HPDE6-E6E7 (cell line): ENCODE data around the gene DOCK9.
"Not testable (repeated sequence)": the region's sequence is repeated elsewhere in the genome, so short reads cannot be mapped to it uniquely, and the experiment has no call there.

Experiments
- DNase-seq: peaks from one replicate; pipeline ENCODE4 v3.0.0; 2011; ENCODE audit warnings: missing footprints; ENCODE audit errors: extremely low spot score

The DOCK9 gene

GRCh38 chr13:98918771-98919170 lies 59.1 kb downstream of the DOCK9 start:
- DNase-seq = no peak

DNA sequence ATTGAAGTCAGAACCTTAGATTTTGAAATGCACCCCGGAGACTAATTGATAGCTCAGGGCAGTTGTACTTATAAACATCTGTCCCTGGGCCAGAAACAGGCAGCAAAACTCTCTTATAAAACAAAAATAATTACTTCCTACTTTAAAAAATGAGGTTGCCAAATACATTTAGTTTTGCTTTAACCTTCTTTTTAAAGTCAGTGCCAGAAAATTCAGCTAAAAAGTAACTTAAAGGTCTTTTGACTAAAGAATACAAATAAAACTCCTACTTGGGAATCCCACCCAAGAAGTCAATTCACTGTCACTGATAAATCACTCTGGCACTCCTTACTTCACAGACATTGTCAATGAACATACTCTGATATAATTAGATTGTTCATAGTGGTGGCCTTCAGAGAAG lies 60.7 kb downstream of the DOCK9 start:
- DNase-seq = no peak

DNA sequence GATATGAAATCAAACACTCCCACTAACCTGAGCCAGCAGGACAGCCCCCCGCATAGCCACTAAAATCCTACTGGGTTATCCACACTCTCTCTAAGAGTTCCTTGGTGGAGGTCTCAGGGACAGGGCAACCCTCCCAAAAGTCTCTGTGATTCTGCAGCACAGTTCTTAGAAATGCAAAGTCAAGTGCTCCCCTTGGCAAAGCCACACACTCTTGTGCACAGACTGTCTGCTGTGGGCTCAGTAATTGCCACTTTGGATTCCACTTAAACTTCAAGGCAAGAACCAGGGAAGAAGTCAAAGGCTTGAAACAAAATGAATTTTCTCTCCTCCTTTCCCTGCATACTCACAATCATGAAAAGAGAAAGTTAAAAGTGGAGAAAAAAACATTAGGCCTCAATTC lies 61.5 kb downstream of the DOCK9 start:
- DNase-seq = no peak

- DNase-seq = no peak
Measured at GRCh38 chr13:98915981-98916380, 61.9 kb downstream of the DOCK9 start.

DNA sequence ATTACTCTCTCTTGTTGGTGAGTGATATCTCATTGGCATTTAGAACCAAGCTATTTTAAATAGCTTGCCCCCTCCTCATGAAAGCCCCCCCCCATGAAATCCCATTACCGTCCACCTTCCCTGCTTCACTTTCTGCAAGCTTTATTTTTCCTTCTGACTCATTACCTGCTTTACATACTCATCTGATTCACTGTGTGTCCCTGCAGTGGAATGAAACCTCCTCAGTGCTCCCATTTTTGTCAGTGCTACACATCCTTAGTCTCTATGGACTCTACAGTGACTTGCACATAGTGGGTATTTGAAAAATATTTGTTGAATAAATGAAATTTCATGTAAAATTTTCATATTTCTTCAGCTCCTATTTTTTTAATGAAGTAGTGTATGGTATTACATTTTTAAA lies 62.3 kb downstream of the DOCK9 start:
- no peak for DNase-seq

GRCh38 chr13:98913741-98914140 lies 64.1 kb downstream of the DOCK9 start:
- no peak for DNase-seq

GRCh38 chr13:98912846-98913245 lies 65.0 kb downstream of the DOCK9 start:
- no peak for DNase-seq

GRCh38 chr13:98910501-98910951 lies 67.3 kb downstream of the DOCK9 start:
- peak; percentile 52 for DNase-seq

- peak; percentile 57 for DNase-seq
Measured at GRCh38 chr13:98909016-98909415, 68.8 kb downstream of the DOCK9 start.

GRCh38 chr13:98906746-98907502 lies 70.9 kb downstream of the DOCK9 start:
- DNase-seq = no peak

GRCh38 chr13:98905199-98905598 lies 72.7 kb downstream of the DOCK9 start:
- no peak for DNase-seq

- no peak for DNase-seq
Measured at GRCh38 chr13:98900442-98900841, 77.4 kb downstream of the DOCK9 start.

DNA sequence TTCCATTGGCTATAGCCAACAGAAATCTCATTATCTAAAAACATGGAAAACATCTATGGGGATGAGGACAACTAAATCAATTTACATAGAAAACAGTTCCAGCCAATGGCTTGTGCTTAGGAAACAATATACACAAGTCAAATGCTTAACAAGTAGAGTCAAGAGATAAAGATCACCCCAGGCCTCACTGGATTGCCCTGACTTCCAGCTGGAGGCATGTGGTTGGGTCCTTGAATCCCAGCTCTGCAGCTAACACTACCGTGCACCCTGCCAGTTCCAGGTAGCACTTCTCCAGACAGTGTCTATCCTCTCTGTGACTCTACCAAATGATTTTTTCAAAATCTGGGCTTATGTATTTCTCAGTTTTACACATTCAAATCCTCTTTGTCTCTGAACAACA lies 80.2 kb downstream of the DOCK9 start:
- no peak for DNase-seq

- DNase-seq = no peak
Measured at GRCh38 chr13:98896868-98897144, 81.1 kb downstream of the DOCK9 start.

GRCh38 chr13:98896083-98896867 lies 81.6 kb downstream of the DOCK9 start:
- no peak for DNase-seq

DNA sequence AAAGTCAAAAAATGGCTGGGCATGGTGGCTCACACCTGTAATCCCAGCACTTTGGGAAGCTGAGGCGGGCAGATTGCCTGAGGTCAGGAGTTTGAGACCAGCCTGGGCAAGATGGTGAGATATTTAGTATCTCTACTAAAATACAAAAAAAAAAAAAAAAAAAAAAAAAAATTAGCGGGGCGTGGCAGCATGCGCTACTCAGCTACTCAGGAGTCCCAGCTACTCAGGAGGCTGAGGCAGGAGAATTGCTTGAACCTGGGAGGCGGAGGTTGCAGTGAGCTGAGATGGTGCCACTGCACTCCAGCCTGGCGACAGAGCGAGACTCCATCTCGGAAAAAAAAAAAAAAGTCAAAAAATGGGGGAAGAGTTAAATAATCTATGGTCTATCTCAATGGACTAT lies 83.0 kb downstream of the DOCK9 start:
- not testable (repeated sequence) for DNase-seq

DNA sequence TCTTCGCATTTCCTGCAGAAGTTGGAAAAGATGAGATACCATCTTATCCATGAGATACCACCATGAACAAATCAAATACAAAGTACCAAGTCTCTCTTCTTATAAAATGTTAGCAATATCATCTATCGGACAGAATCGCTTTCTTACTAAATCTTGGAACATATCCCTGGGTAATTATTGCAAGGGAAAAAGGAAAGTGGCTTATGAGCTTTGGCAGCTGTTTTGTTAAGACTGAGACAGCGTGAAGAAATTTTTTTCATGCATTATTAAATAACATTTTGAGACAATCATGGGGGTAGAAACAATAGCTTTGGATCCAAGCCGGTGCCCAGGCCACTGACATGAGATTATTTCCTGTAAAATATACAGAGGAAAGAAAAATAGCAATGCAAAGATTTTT lies 84.5 kb downstream of the DOCK9 start:
- DNase-seq = no peak

- no peak for DNase-seq
Measured at GRCh38 chr13:98892821-98893220, 85.0 kb downstream of the DOCK9 start.

- no peak for DNase-seq
Measured at GRCh38 chr13:98892077-98892476, 85.8 kb downstream of the DOCK9 start.

DNA sequence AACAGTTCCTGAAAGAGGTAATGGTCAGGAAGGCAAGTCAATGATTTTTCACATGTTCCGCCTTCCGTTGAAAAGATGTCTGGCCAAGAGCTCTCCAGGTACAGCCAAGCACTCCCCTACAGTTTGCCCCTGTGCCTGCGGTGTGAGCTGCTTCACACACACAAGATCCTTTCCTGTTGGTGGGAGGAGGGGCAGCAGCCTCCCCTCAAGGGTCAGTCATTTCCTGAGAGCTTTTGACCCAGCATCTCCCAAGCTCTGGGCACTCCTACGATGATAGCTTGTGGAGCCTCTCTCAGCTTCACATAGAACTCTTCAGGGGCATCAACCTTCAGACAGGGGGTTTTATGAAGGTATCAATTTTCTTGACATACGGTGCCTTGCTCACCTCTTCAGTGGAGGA lies 86.9 kb downstream of the DOCK9 start:
- no peak for DNase-seq

GRCh38 chr13:98890186-98890585 lies 87.7 kb downstream of the DOCK9 start:
- DNase-seq = peak; percentile 73

DNA sequence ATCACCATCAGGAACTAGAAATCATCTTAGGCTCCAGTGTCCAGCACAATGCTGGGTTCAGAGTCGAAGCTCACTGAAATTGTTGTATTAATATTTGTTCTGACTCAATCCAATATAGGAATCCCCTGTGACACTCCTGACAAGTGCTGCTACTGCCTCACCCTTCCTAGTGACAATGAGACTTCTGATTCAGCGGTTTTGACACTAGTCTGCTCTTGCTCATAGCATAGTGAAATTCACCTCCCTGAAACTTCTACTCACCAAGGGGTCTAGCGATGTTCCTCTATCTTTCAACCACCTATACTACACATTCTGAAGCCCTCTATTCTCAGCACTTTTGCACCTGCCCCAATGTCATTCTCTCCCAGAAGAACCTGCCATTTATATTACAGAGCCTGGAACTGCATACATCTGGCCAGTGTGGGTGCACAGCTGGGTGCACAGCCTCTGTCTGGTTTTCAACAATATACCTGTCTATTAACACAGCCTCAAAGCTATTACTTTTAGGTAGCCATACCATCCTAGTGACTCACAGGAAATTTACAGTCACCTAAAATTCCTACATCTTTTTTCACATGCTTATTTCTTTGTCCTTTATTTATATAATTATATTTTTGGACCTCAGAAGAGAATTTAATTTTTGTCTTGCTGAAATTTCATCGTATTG lies 88.3 kb downstream of the DOCK9 start:
- no peak for DNase-seq

DNA sequence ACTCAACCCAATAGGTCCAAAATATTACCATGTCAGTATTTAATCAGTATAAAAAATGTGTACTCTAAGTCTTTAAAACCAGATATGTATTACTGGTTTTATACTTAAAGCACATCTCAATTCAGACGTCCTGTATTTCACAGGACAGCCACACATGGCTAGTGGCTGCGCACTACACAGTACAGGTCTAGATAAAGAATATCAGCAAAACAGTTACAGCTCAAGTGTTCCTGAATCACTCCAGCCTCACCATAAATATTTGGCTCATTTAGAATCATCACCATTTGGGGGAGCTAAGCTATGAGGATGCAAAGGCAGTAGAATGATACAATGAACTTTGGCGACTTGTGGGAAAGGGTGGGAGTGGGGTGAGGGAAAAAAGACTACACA lies 89.0 kb downstream of the DOCK9 start:
- DNase-seq = no peak
